Cardiac muscle cell (in vitro differentiated cells and primary cell): ENCODE data around the gene CCDC74A. TPM values are rescaled to one million over a fixed set of nuclear protein-coding genes. Genes with fewer than 3 reads are reported as not detected.
"Not testable (repeated sequence)": the region's sequence is repeated elsewhere in the genome, so short reads cannot be mapped to it uniquely, and the experiment has no call there.

Experiments
- DNase-seq, 2 donors: peaks; one replicate each; pipeline versions ENCODE4 v3.0.0 to v3.0.0-alpha.2; 2010 to 2017; ENCODE audit warnings: low read depth in 1 of 2, low spot score in 1 of 2
- H3K27ac ChIP-seq: fragments of 200-600 bp; sonication (generic); 2 replicates; pipeline ENCODE4 v1.5.1; 2016
- H3K27me3 ChIP-seq: fragments of 200-600 bp; sonication (generic); 2 replicates; pipeline ENCODE4 v1.6.0; 2016; ENCODE audit warnings: control low read depth
- H3K36me3 ChIP-seq: fragments of 200-600 bp; sonication (generic); 2 replicates; pipeline ENCODE4 v1.5.1; 2016; ENCODE audit warnings: control low read depth
- H3K4me1 ChIP-seq: fragments of 200-600 bp; sonication (generic); 2 replicates; pipeline ENCODE4 v1.8.1; 2017; ENCODE audit warnings: low read depth, mild to moderate bottlenecking, mixed run types
- H3K4me3 ChIP-seq: fragments of 200-600 bp; sonication (generic); 2 replicates; pipeline ENCODE4 v1.5.1; 2016; ENCODE audit warnings: mild to moderate bottlenecking
- H3K9me3 ChIP-seq: fragments of 200-600 bp; sonication (generic); 2 replicates; pipeline ENCODE4 v1.5.1; 2017; ENCODE audit warnings: low read depth, mild to moderate bottlenecking, control low read depth
- polyA plus RNA-seq: library from polyadenylated mRNA; unstranded; fragments of >200 nt; fragmentation: Nextera tagmentation; extraction: Ambion mirVana; gene quantifications from 2 replicates; pipeline ENCODE4 v1.2.1, GENCODE V29; 2016
- total RNA-seq: library from RNA; depleted of rRNA; stranded (reverse); fragments of >200 nt; gene quantifications from 2 replicates; pipeline ENCODE4 v1.2.3, GENCODE V29; 2016
- TF ChIP-seq, protein P1 (sequence below): IDR thresholded peaks from 2 replicates; pipeline ENCODE4 v1.5.1; 2012; ENCODE audit warnings: low read depth, mild to moderate bottlenecking, low read length

Gene CCDC74A
- total and polyA plus RNA-seq, 2 experiments from 2014 or later, result 10.4 to 20.6 TPM

DNA sequence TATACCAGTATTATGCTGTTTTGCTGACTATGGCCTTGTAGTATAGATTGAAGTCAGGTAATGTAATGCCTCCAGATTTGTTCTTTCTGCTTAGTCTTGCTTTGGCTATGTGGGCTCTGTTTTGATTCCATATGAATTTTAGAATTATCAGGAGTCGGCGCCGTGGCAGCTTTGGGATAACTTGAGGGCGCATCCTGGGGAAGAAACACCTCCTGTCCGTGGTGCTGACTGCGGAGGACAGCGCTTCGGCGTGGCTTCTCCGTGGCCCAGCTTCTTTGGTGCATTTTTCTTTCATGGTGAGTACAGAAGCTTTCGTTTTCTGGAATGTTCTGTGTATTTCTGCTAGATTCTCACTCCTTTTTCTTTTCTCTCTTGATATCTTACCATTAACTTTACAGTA is 25.2 kb downstream of the CCDC74A start:
- Histone ChIP-seq H3K27me3 (no peaks in the 10 kb centered on the region), H3K27ac (no peak overlapping the region), H3K9me3 (no peaks in the 10 kb centered on the region), H3K36me3 (no peaks in the 10 kb centered on the region), H3K4me3 (no peak overlapping the region), H3K4me1 (no peaks in the 10 kb centered on the region)
- TF ChIP-seq, protein P1, sequence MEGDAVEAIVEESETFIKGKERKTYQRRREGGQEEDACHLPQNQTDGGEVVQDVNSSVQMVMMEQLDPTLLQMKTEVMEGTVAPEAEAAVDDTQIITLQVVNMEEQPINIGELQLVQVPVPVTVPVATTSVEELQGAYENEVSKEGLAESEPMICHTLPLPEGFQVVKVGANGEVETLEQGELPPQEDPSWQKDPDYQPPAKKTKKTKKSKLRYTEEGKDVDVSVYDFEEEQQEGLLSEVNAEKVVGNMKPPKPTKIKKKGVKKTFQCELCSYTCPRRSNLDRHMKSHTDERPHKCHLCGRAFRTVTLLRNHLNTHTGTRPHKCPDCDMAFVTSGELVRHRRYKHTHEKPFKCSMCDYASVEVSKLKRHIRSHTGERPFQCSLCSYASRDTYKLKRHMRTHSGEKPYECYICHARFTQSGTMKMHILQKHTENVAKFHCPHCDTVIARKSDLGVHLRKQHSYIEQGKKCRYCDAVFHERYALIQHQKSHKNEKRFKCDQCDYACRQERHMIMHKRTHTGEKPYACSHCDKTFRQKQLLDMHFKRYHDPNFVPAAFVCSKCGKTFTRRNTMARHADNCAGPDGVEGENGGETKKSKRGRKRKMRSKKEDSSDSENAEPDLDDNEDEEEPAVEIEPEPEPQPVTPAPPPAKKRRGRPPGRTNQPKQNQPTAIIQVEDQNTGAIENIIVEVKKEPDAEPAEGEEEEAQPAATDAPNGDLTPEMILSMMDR, result no peak
- no peak for DNase-seq

DNA sequence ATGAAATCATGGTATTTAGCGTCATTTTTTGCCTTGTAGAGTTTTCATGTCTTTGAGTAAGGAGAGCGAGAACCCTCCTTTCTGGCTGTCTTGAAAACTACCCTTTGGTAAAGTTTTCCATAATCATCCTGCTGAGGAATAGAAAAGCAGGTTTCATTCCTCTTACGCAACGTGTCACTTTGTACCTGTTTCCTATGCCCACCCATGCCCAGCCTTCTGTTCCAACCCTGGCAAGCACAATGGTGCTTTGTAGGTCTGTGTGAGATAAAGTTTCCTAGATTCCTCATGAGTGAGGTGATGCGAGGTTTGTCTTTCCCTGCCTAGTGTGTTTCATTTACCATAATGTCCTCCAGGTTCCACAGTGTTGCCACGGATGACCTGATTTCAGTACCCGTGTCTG is 29.3 kb downstream of the CCDC74A start:
- no peak for DNase-seq
- Histone ChIP-seq H3K27me3 (peaks cover 5% of the 10 kb centered on the region), H3K36me3 (no peaks in the 10 kb centered on the region), H3K4me1 (no peaks in the 10 kb centered on the region), H3K4me3 (no peak overlapping the region), H3K9me3 (no peaks in the 10 kb centered on the region), H3K27ac (no peak overlapping the region)
- TF ChIP-seq, protein P1, result no peak

DNA sequence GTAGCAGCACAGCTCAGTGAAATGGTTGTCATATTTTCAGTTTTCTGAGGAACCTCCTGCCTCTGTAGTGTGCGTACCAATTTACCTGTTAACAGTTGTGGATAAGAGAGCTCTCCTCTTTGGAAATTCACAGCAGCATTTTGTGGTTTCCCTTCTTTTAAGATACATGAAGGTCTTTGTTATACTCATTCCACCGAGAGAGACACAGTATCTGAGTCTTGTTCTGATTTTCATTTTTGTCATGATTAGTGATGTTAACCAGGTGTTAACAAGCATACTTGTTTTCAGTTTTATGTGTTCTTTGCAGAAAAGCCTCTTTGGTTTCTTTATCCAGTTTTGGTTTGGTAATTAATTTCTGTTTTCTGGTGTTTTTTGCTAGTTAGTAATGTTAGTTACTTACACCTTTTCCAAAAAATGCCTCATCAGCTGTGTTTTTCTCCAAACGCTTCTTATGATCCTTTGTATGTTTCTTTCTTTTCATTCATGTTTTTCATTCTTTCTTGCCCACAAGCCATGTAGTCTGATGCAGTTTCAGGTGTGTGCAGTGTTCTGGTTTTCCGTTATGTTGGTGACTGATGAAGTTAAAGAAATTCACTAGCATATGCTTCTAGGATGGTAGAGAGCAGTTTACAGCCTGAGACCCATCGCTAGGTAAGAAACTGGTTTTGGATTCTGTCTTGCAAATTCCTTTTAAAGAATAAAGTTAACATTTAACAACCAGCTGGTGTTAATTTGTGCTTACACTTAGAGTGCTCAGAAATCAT is 30.1 kb downstream of the CCDC74A start:
- DNase-seq, result no peak
- Histone ChIP-seq H3K4me1 (no peaks in the 10 kb centered on the region), H3K9me3 (no peaks in the 10 kb centered on the region), H3K27ac (no peak overlapping the region), H3K4me3 (no peak overlapping the region), H3K36me3 (no peaks in the 10 kb centered on the region), H3K27me3 (peaks cover 5% of the 10 kb centered on the region)
- TF ChIP-seq, protein P1, result no peak

DNA sequence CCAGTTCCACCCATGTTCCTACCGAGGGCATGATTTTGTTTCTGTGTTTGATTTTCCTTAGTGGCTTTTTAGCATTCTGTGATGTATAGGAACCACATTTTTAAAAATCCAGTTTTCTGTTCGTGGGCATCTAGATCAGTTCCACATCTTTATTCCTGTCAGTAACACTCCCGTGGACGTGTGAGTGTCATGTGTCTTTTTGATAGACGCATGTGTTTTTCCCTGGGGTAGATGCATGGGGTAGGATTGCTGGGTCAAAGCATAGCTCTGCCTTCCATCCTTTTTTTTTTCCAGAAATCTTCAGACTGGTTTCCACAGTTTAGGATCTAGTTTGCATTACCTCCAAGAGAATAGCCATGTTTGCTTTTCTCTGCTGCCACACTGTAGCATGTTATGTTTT is 38.7 kb downstream of the CCDC74A start:
- no peaks in the 10 kb centered on the region for H3K4me1 ChIP-seq
- TF ChIP-seq, protein P1, result no peak
- DNase-seq, result no peak
- H3K27me3 ChIP-seq, result no peaks in the 10 kb centered on the region
- no peak overlapping the region for H3K27ac ChIP-seq
- H3K9me3 ChIP-seq, result no peaks in the 10 kb centered on the region
- no peaks in the 10 kb centered on the region for H3K36me3 ChIP-seq
- no peak overlapping the region for H3K4me3 ChIP-seq

DNA sequence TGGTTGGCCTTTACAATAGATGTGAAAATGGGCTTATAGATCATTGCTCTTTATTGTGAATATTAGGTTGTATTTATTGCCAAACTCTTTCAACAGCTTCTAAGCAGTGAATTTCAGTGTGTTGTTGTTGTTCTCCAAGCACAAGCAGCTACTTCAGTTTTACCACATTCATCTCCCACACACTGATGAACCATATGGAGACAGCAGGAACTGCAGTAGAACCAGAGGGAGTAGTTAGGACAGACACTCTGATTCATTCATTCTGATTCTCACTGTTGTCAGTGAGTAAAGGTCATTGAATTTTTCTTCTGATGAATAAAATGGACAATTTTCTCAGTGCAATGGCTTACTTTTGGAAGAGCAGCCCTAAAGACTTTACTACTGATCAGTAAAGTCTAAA is 40.2 kb downstream of the CCDC74A start:
- H3K4me1 ChIP-seq, result no peaks in the 10 kb centered on the region
- peak in 1 of 2 donors; percentile 4 for DNase-seq
- H3K36me3 ChIP-seq, result no peaks in the 10 kb centered on the region
- H3K4me3 ChIP-seq, result no peak overlapping the region
- no peaks in the 10 kb centered on the region for H3K27me3 ChIP-seq
- TF ChIP-seq, protein P1, result no peak
- H3K9me3 ChIP-seq, result no peaks in the 10 kb centered on the region
- H3K27ac ChIP-seq, result no peak overlapping the region

DNA sequence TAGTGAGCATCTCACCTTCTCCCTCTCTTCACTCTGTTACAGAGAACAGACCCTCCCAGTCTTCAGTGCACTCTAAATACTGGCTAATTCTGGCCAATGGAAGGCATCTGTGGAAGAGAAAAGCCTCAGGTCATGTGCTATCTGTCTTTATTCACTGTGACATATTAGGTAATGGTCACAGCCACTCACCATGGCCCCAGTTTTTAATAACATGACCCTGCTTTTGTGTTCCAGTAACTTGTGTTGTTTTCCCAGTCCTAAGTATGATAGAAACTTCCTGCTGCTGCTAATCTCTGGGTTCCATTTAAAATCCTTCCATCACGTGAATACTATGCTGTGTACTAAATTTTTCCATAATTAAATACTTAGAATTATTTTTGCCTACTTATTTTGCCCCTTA is 40.7 kb downstream of the CCDC74A start:
- not testable (repeated sequence) for H3K27me3 ChIP-seq, H3K4me1 ChIP-seq, H3K36me3 ChIP-seq, H3K27ac ChIP-seq, H3K4me3 ChIP-seq, H3K9me3 ChIP-seq, DNase-seq
